ENCODE measurements around the gene NACC2. TPM values are rescaled to one million over a fixed set of nuclear protein-coding genes. Genes with fewer than 3 reads are reported as not detected.
A peak's percentile ranks its signal among the peaks of the same experiment; 100 is the strongest.

The NACC2 gene
- total and polyA plus RNA-seq, 2 of the 8 experiments (the other 6 are each of a cell fraction or from before 2014, with no cell fraction given): 8.3 to 14.0 TPM

- Histone ChIP-seq H2BK12ac (ENCODE audit: low read depth, low read length) (no peak overlapping the region), H3K56ac (replicated peaks; ENCODE audit: insufficient read length, low read depth, low read length) (peak overlapping the region; percentile 39), H2BK120ac (replicated peaks; ENCODE audit: low read depth, low read length) (no peak overlapping the region), H3K79me2 (ENCODE audit: control insufficient read depth in 1 of 2, insufficient read depth in 2 of 2, low read length in 2 of 2) (no peaks in the 10 kb centered on the region; a peak in 2 of 4 replicates), H3K9ac (replicated peaks in 1 of 4; ENCODE audit: extremely low read depth in 1 of 4, low read depth in 3 of 4, low read length in 3 of 4) (peak overlapping the region in 1 of 4 experiments; percentile 53; a peak in 1 of 7 replicates), H4K20me1 (replicated peaks in 1 of 2; ENCODE audit: control insufficient read depth in 1 of 2, insufficient read depth in 2 of 2, low read length in 2 of 2) (peaks cover 0 to 6% of the 10 kb centered on the region in 2 experiments), H3K23ac (ENCODE audit: insufficient read length) (no peak overlapping the region), H4K91ac (replicated peaks; ENCODE audit: insufficient read length, low read length) (peak overlapping the region; percentile 77), H2AFZ (ENCODE audit: low read length) (no peak overlapping the region), H3K4me1 (replicated peaks in 1 of 4; ENCODE audit: control insufficient read depth in 3 of 4, insufficient read depth in 4 of 4, low read length in 3 of 4) (peaks cover 3 to 52% (median 25%) of the 10 kb centered on the region in 4 experiments), H4K8ac (ENCODE audit: extremely low read depth, insufficient read depth, low read length) (0 out of 2 replicates have a peak overlapping the region, but pooled peaks have one; percentile 79), H4K5ac (ENCODE audit: insufficient read length, low read depth, low read length) (peak overlapping the region; percentile 67), H2BK15ac (ENCODE audit: low read length) (no peak overlapping the region), H3K4me2 (ENCODE audit: insufficient read depth in 1 of 2, low read depth in 2 of 2, low read length in 2 of 2) (peak overlapping the region; percentile 50 to 83), H3K79me1 (ENCODE audit: low read depth, low read length) (no peaks in the 10 kb centered on the region; the same call in 1 of the 2 replicates), H3K4me3 (ENCODE audit: extremely low read depth in 1 of 4, insufficient read depth in 2 of 4, low read depth in 3 of 4, low read length in 4 of 4) (peak overlapping the region; percentile 48 to 72 (median 60)), H3K36me3 (ENCODE audit: control insufficient read depth in 2 of 4, insufficient read depth in 4 of 4, low read length in 3 of 4) (peaks cover 0 to 7% (median 0%) of the 10 kb centered on the region in 4 experiments; a peak in 2 of 8 replicates), H3K9me3 (ENCODE audit: insufficient read depth in 2 of 2, low read depth in 1 of 2, low read length in 1 of 2) (no peaks in the 10 kb centered on the region), H3K27me3 (replicated peaks in 1 of 4; ENCODE audit: control insufficient read depth in 3 of 4, extremely low read depth in 1 of 4, insufficient read depth in 3 of 4, low read length in 3 of 4) (peaks cover 0 to 2% (median 0%) of the 10 kb centered on the region in 4 experiments; a peak in 2 of 7 replicates), H3K4ac (replicated peaks; ENCODE audit: insufficient read length, low read depth, low read length) (no peak overlapping the region), H2BK20ac (ENCODE audit: low read length) (no peak overlapping the region), H2BK5ac (ENCODE audit: low read depth, low read length) (peak overlapping the region; percentile 90; the same call in 1 of the 2 replicates), H2AK5ac (ENCODE audit: low read depth, low read length) (no peak overlapping the region), H3K27ac (ENCODE audit: low read depth, low read length) (no peak overlapping the region), H3K18ac (ENCODE audit: extremely low read depth, low read length) (no peak overlapping the region), H3K14ac (ENCODE audit: insufficient read length) (no peak overlapping the region), H3K23me2 (ENCODE audit: low read depth, low read length) (peaks cover 14% of the 10 kb centered on the region; the same call in 1 of the 2 replicates)
- TF ChIP-seq HDAC2 (IDR thresholded peaks at IDR 0.05; ENCODE audit: borderline replicate concordance in 1 of 2, low read depth in 2 of 2, low read length in 2 of 2): no peak
- TF ChIP-seq ASH2L (IDR thresholded peaks at IDR 0.05; ENCODE audit: low read length): no peak
- no peak for TF ChIP-seq POLR2A (IDR thresholded peaks at IDR 0.05; ENCODE audit: control extremely low read depth in 1 of 2, low read depth in 2 of 2, low read length in 2 of 2)
- TF ChIP-seq E2F6 (IDR thresholded peaks at IDR 0.05): 0 out of 2 replicates have a peak, but pooled peaks have one; percentile 1
- peak; percentile 18 for TF ChIP-seq TAF7 (optimal IDR thresholded peaks at IDR 0.05; ENCODE audit: borderline replicate concordance, low read depth, low read length)
- 0 out of 4 replicates have a peak, but pooled peaks of 1 of the 2 experiments have one; percentile 35 for TF ChIP-seq SIN3A (conservative IDR thresholded peaks at IDR 0.05 in 1 of 2, IDR thresholded peaks at IDR 0.05 in 1 of 2; ENCODE audit: low read depth in 1 of 2, low read length in 2 of 2)
- WGBS, 2 experiments (ENCODE audit: extremely low coverage in 1 of 2, insufficient coverage in 1 of 2, insufficient read length in 1 of 2, insufficient replicate concordance in 2 of 2, low coverage in 1 of 2, low lambda C conversion rate in 2 of 2, missing lambda C conversion rate in 1 of 2): 0% methylated on average over 4 of the region's 47 CpGs; no CpG with 5 or more reads in 1 of the 2 experiments
- DNase-seq (ENCODE audit: low read depth in 1 of 2, low spot score in 2 of 2): peak in 1 of 2 experiments; percentile 73
- ChIA-PET POLR2A (ENCODE audit: partially characterized antibody) (interaction anchor here (0.7 to 2.7 kb wide), 18 partner anchors 9 to 89 kb away, joined by 3 to 9 read pairs (median 4); partner anchors contain the start of gene NACC2), CTCF (ENCODE audit: partially characterized antibody) (interaction anchor here (1.0 to 1.6 kb wide), 4 partner anchors 39 to 84 kb away, joined by 3 to 5 read pairs (median 3); no protein-coding TSS in a partner anchor)
- no peak for FAIRE-seq
These were observed 43.6 kb downstream of the NACC2 start for GRCh38 chr9:136051453-136051836.
